ENCODE measurements around the gene RAB4B. TPM values are rescaled to one million over a fixed set of nuclear protein-coding genes. Genes with fewer than 3 reads are reported as not detected.

Gene RAB4B
- total RNA-seq, 4 donors from 2014 or later, result 14.8 to 52.6 (median 28.2) TPM

- TF ChIP-seq CTCF (IDR thresholded peaks at IDR 0.05; ENCODE audit: low read depth), result no peak
Measured at GRCh38 chr19:40804783-40805242, 26.8 kb downstream of the RAB4B start.

GRCh38 chr19:40805258-40805868, 27.3 kb downstream of the RAB4B start:
- TF ChIP-seq CTCF (IDR thresholded peaks at IDR 0.05; ENCODE audit: low read depth), result no peak

GRCh38 chr19:40806423-40807146, 28.5 kb downstream of the RAB4B start:
- TF ChIP-seq CTCF (IDR thresholded peaks at IDR 0.05; ENCODE audit: low read depth), result no peak

- TF ChIP-seq CTCF (IDR thresholded peaks at IDR 0.05; ENCODE audit: low read depth), result no peak
Measured at GRCh38 chr19:40807147-40808020, 29.3 kb downstream of the RAB4B start.

GRCh38 chr19:40808021-40808325, 29.9 kb downstream of the RAB4B start:
- no peak for TF ChIP-seq CTCF (IDR thresholded peaks at IDR 0.05; ENCODE audit: low read depth)

GRCh38 chr19:40808497-40808896, 30.4 kb downstream of the RAB4B start:
- TF ChIP-seq CTCF (IDR thresholded peaks at IDR 0.05; ENCODE audit: low read depth), result no peak

Measured in subcutaneous adipose tissue (tissue), 4 donors.